HEK293 (cell line): Measurements from ENCODE around the gene MBNL3.

ENCODE experiments used
- CTCF ChIA-PET: fragments of 350-600 bp; formaldehyde crosslinking; extraction: SDS; loops from one replicate; lab custom pipeline; 2021; ENCODE audit warnings: antibody characterized with exemption; lab: Yijun Ruan, JAX
- POLR2A ChIA-PET: fragments of 300-600 bp; formaldehyde crosslinking; extraction: SDS; loops from one replicate; lab custom pipeline; 2020; ENCODE audit warnings: antibody characterized with exemption, inconsistent platforms; lab: Yijun Ruan, JAX
- H3K27ac ChIP-seq: fragments of 200-500 bp; sonication (Bioruptor generic); 2 replicates; pipeline ENCODE4 v1.5.1; 2014; ENCODE audit warnings: low read depth, low read length, control low read depth, inconsistent platforms; ENCODE audit errors: extremely low read depth
- H3K36me3 ChIP-seq, 2 experiments: fragments of 200-500 bp in 1 of 2; sonication (Bioruptor generic) in 1 of 2; 1 replicate in 1 of 2; 2 replicates in 1 of 2; pipeline ENCODE4 v1.5.1; 2014 to 2017; ENCODE audit warnings: inconsistent platforms in 2 of 2, low read length in 2 of 2; ENCODE audit not compliant: control insufficient read depth in 2 of 2, insufficient read depth in 1 of 2
- H3K4me1 ChIP-seq: fragments of 200-500 bp; sonication (Bioruptor generic); 2 replicates; pipeline ENCODE4 v1.5.1; 2014; ENCODE audit warnings: mild to moderate bottlenecking, low read length, inconsistent platforms; ENCODE audit not compliant: control insufficient read depth, insufficient read depth
- H3K4me3 ChIP-seq: 2 replicates; pipeline ENCODE4 v1.5.1; 2011; ENCODE audit warnings: low read depth, mild to moderate bottlenecking, control low read depth, low read length, moderate library complexity
- H3K9me3 ChIP-seq: fragments of 200-500 bp; sonication (Bioruptor generic); 2 replicates; pipeline ENCODE4 v1.5.1; 2014; ENCODE audit warnings: low read depth, low read length, inconsistent platforms; ENCODE audit not compliant: control insufficient read depth, insufficient read depth
- IKZF3 ChIP-seq: fragments of 450-650 bp; IDR thresholded peaks from 2 replicates; pipeline ENCODE4 v1.5.0; 2018; ENCODE audit warnings: missing biosample characterization, mild to moderate bottlenecking, missing genetic modification characterization, moderate library complexity
- KLF7 ChIP-seq: fragments of 450-650 bp; formaldehyde crosslinking; IDR thresholded peaks from 2 replicates; pipeline ENCODE4 v1.5.1; 2016; ENCODE audit warnings: missing biosample characterization, missing genetic modification characterization, borderline replicate concordance
- KLF8 ChIP-seq: fragments of 450-650 bp; formaldehyde crosslinking; IDR thresholded peaks from 2 replicates; pipeline ENCODE4 v1.5.1; 2016; ENCODE audit warnings: missing biosample characterization, missing genetic modification characterization
- KLF9 ChIP-seq: fragments of 450-650 bp; formaldehyde crosslinking; IDR thresholded peaks from 2 replicates; pipeline ENCODE4 v1.5.1; 2016; ENCODE audit warnings: missing biosample characterization, missing genetic modification characterization, low read depth
- REST ChIP-seq: fragments of 450-650 bp; formaldehyde crosslinking; IDR thresholded peaks from 2 replicates; pipeline ENCODE4 v1.5.1; 2016; ENCODE audit warnings: missing biosample characterization, missing genetic modification characterization
- ZBTB44 ChIP-seq: fragments of 450-650 bp; IDR thresholded peaks from 2 replicates; pipeline ENCODE4 v1.5.1; 2018; ENCODE audit warnings: missing biosample characterization, mild to moderate bottlenecking, missing genetic modification characterization
- ZNF133 ChIP-seq: fragments of 450-650 bp; formaldehyde crosslinking; IDR thresholded peaks from 2 replicates; pipeline ENCODE4 v1.5.1; 2016; ENCODE audit warnings: missing biosample characterization, missing genetic modification characterization
- ZNF174 ChIP-seq: fragments of 450-650 bp; formaldehyde crosslinking; IDR thresholded peaks from 2 replicates; pipeline ENCODE4 v1.5.0; 2017; ENCODE audit warnings: missing biosample characterization, mild to moderate bottlenecking, missing genetic modification characterization
- ZNF175 ChIP-seq: fragments of 450-650 bp; formaldehyde crosslinking; IDR thresholded peaks from 2 replicates; pipeline ENCODE4 v1.5.1; 2016; ENCODE audit warnings: missing biosample characterization, missing genetic modification characterization
- ZNF211 ChIP-seq: fragments of 450-650 bp; formaldehyde crosslinking; IDR thresholded peaks from 2 replicates; pipeline ENCODE4 v1.5.1; 2016; ENCODE audit warnings: low read depth, missing biosample characterization, missing genetic modification characterization
- ZNF24 ChIP-seq: fragments of 450-650 bp; formaldehyde crosslinking; IDR thresholded peaks from 2 replicates; pipeline ENCODE4 v1.5.1; 2016; ENCODE audit warnings: missing biosample characterization, missing genetic modification characterization
- ZNF266 ChIP-seq: fragments of 450-650 bp; formaldehyde crosslinking; IDR thresholded peaks from 2 replicates; pipeline ENCODE4 v1.5.1; 2016; ENCODE audit warnings: missing biosample characterization, missing genetic modification characterization, low read depth
- ZNF335 ChIP-seq: fragments of 450-650 bp; formaldehyde crosslinking; conservative IDR thresholded peaks from 2 replicates; pipeline ENCODE4 v1.5.1; 2016; ENCODE audit warnings: missing biosample characterization, missing genetic modification characterization
- ZNF426 ChIP-seq: fragments of 450-650 bp; formaldehyde crosslinking; IDR thresholded peaks from 2 replicates; pipeline ENCODE4 v1.5.1; 2017; ENCODE audit warnings: missing biosample characterization, missing genetic modification characterization, mild to moderate bottlenecking, inconsistent platforms, moderate library complexity
- ZNF514 ChIP-seq: fragments of 450-650 bp; formaldehyde crosslinking; IDR thresholded peaks from 2 replicates; pipeline ENCODE4 v1.5.1; 2016; ENCODE audit warnings: missing biosample characterization, missing genetic modification characterization
- ZNF521 ChIP-seq: fragments of 450-650 bp; formaldehyde crosslinking; IDR thresholded peaks from 2 replicates; pipeline ENCODE4 v1.5.1; 2017; ENCODE audit warnings: missing biosample characterization, mild to moderate bottlenecking, missing genetic modification characterization
- ZNF549 ChIP-seq: fragments of 450-650 bp; IDR thresholded peaks from 2 replicates; pipeline ENCODE4 v1.5.1; 2018; ENCODE audit warnings: missing biosample characterization, missing genetic modification characterization, mild to moderate bottlenecking, inconsistent platforms, moderate library complexity
- ZNF580 ChIP-seq: fragments of 450-650 bp; formaldehyde crosslinking; IDR thresholded peaks from 2 replicates; pipeline ENCODE4 v1.5.1; 2016; ENCODE audit warnings: missing biosample characterization, missing genetic modification characterization
- ZNF747 ChIP-seq: fragments of 450-650 bp; formaldehyde crosslinking; IDR thresholded peaks from 2 replicates; pipeline ENCODE4 v1.5.1; 2016; ENCODE audit warnings: missing biosample characterization, missing genetic modification characterization
- ZSCAN30 ChIP-seq: fragments of 450-650 bp; IDR thresholded peaks from 2 replicates; pipeline ENCODE4 v1.5.1; 2018; ENCODE audit warnings: missing biosample characterization, mild to moderate bottlenecking, missing genetic modification characterization, moderate library complexity

MBNL3 gene

GRCh38 chrX:132369617-132370326 is 119.1 kb downstream of the MBNL3 start:
- H3K36me3 ChIP-seq, result no peaks in the 10 kb centered on the region
- H3K4me1 ChIP-seq, result no peaks in the 10 kb centered on the region; the same call in 1 of the 2 replicates
- H3K9me3 ChIP-seq, result no peaks in the 10 kb centered on the region
- CTCF ChIA-PET, result no interaction called here
- POLR2A ChIA-PET, result no interaction called here
- TF ChIP-seq ZNF514 (tag by site-specific recombination) (no peak), ZNF426 (tag by site-specific recombination) (no peak), ZNF175 (tag by site-specific recombination) (no peak), ZNF174 (no peak), ZNF211 (tag by site-specific recombination) (no peak)
- H3K27ac ChIP-seq, result no peak overlapping the region
- H3K4me3 ChIP-seq, result no peak overlapping the region

- CTCF ChIA-PET, result no interaction called here
Measured at GRCh38 chrX:132367984-132368383, 120.9 kb downstream of the MBNL3 start.

GRCh38 chrX:132367314-132367713 is 121.5 kb downstream of the MBNL3 start:
- no peaks in the 10 kb centered on the region; the same call in 1 of the 2 replicates for H3K4me1 ChIP-seq

More at GRCh38 chrX:132367984-132368383, 120.9 kb downstream of the MBNL3 start:
- no peak overlapping the region for H3K27ac ChIP-seq
- no peak overlapping the region for H3K4me3 ChIP-seq
- POLR2A ChIA-PET, result no interaction called here
- no peaks in the 10 kb centered on the region for H3K9me3 ChIP-seq
- TF ChIP-seq ZNF521 (tag by site-specific recombination) (no peak), KLF9 (tag by site-specific recombination) (no peak), ZSCAN30 (tag by site-specific recombination) (no peak)
- H3K4me1 ChIP-seq, result no peaks in the 10 kb centered on the region; the same call in 1 of the 2 replicates
- H3K36me3 ChIP-seq, result no peaks in the 10 kb centered on the region

More at GRCh38 chrX:132367314-132367713, 121.5 kb downstream of the MBNL3 start:
- POLR2A ChIA-PET, result no interaction called here
- Histone ChIP-seq H3K27ac (no peak overlapping the region), H3K36me3 (no peaks in the 10 kb centered on the region), H3K9me3 (no peaks in the 10 kb centered on the region), H3K4me3 (no peak overlapping the region)
- CTCF ChIA-PET, result no interaction called here
- no peak for TF ChIP-seq REST (tag by site-specific recombination)
- no peak for TF ChIP-seq ZNF266 (tag by site-specific recombination)
- TF ChIP-seq ZNF580 (tag by site-specific recombination), result no peak
- TF ChIP-seq ZNF549 (tag by site-specific recombination), result no peak
- no peak for TF ChIP-seq ZBTB44
- TF ChIP-seq ZNF335 (tag by site-specific recombination), result no peak
- no peak for TF ChIP-seq KLF8 (tag by site-specific recombination)
- TF ChIP-seq KLF7 (tag by site-specific recombination), result no peak
- no peak for TF ChIP-seq ZNF24
- TF ChIP-seq ZNF747 (tag by site-specific recombination), result no peak
- no peak for TF ChIP-seq IKZF3 (tag by site-specific recombination)
- TF ChIP-seq ZNF133 (tag by site-specific recombination), result no peak
